Heart right ventricle (tissue), 16 donors: ENCODE data around the gene NAA10. TPM values are rescaled to one million over a fixed set of nuclear protein-coding genes. Genes with fewer than 3 reads are reported as not detected.

Experiments
- ATAC-seq, 8 donors: fragments of 200-7000 bp; cut with Tn5 transposase; one replicate each; pipeline ENCODE4 v1.9.1; 2020; ENCODE audit warnings: mild to moderate bottlenecking in 8 of 8, moderate library complexity in 8 of 8, moderate number of reproducible peaks in 1 of 8
- DNase-seq, 2 donors: peaks; one replicate each; pipeline ENCODE4 v3.0.0-alpha.2; 2020
- H3K27ac ChIP-seq, 10 donors: fragments of 200-600 bp; sonication (generic) in 2 of 10; one replicate each; pipeline versions ENCODE4 v1.5.0 to v1.8.0; 2020 to 2022; ENCODE audit warnings: mild to moderate bottlenecking in 3 of 10
- H3K27me3 ChIP-seq, 7 donors: fragments of 200-600 bp; one replicate each; pipeline ENCODE4 v1.8.0; 2021 to 2022; ENCODE audit warnings: mild to moderate bottlenecking in 2 of 7
- H3K36me3 ChIP-seq, 9 donors: fragments of 200-600 bp; sonication (generic) in 1 of 9; one replicate each; pipeline versions ENCODE4 v1.5.0 to v1.8.0; 2020 to 2022; ENCODE audit warnings: mild to moderate bottlenecking in 2 of 9
- H3K4me1 ChIP-seq, 9 donors: fragments of 200-600 bp; sonication (generic) in 1 of 9; one replicate each; pipeline versions ENCODE4 v1.5.0 to v1.8.0; 2020 to 2022; ENCODE audit warnings: mild to moderate bottlenecking in 4 of 9
- H3K4me3 ChIP-seq, 10 donors: fragments of 200-600 bp; sonication (generic) in 2 of 10; one replicate each; pipeline versions ENCODE4 v1.5.0 to v1.8.0; 2020 to 2022; ENCODE audit warnings: mild to moderate bottlenecking in 7 of 10, moderate library complexity in 2 of 10
- H3K9me3 ChIP-seq, 11 donors: fragments of 200-600 bp in 10 of 11; sonication (generic) in 2 of 11; one replicate each; pipeline versions ENCODE4 v1.5.0 to v1.8.0; 2013 to 2022; ENCODE audit warnings: mild to moderate bottlenecking in 2 of 11, control low read depth in 1 of 11, moderate library complexity in 1 of 11
- WGBS, 2 donors: extraction: QIAGEN DNeasy Blood & Tissue Kit; methylation state at CpG; one replicate each; pipeline ENCODE4 v1.1.7; 2013; ENCODE audit warnings: inconsistent platforms in 1 of 2; 5-methylcytosine and 5-hydroxymethylcytosine counted together
- intact Hi-C, 10 donors: fragments of 100-400 bp; cut with DNase I; formaldehyde crosslinking; loops; one replicate each; pipeline versions ENCODE4 v1.11.1 to v1.14.2; 2022
- polyA plus RNA-seq, 2 donors: library from polyadenylated mRNA; stranded (reverse); fragments of 200-250 nt; gene quantifications; one replicate each; pipeline ENCODE4 v1.2.3, GENCODE V29; 2013
- total RNA-seq, 10 donors: library from RNA; stranded (reverse); fragmentation: NEBNext Ultra II Directional in 3 of 10; extraction: Animal tissue kit (Norgen Biotek cat#: 25700) in 3 of 10; gene quantifications; one replicate each; pipeline versions ENCODE4 v1.2.1 to v1.2.4, GENCODE V29; 2021 to 2023
- TF ChIP-seq, protein P1 (sequence below), 9 donors: fragments of 200-600 bp; sonication (generic) in 2 of 9; IDR thresholded peaks; one replicate each; pipeline versions ENCODE4 v1.5.0 to v1.8.0; 2021 to 2022; ENCODE audit warnings: antibody characterized with exemption in 9 of 9, mild to moderate bottlenecking in 5 of 9, moderate library complexity in 1 of 9
- donor health status: Arrhythmogenic right ventricular cardiomyopathy.
- donor health status: ischemic (EF 13 %, LVEDD 7.1; RV severe dilation, severe dysfunction).
- donor health status: healthy with polysubstance abuse.
- donor health status: DM: no; HTN: yes; CAD: no.
- donor health status: DM: no; HTN: no; CAD: no.
- donor health status: ischemic (EF 25% LVEDD 6.9; RV normal size, moderate dysfunction).
- donor health status: ischemic (EF 25% LVEDD 5.7; RV mildly dilated, moderate dysfunction).
- donor health status: healthy.
- donor health status: DM: yes; HTN: yes; CAD: no.
- donor health status: Ischemic cardiomyopathy.
- donor health status: ischemic (EF 35%, LVEDD 5.7; RV mildly dilated, moderate dysfunction).
- donor health status: nonischemic (EF 11% LVEDD 7.7; RV severe dilation, severe dysfunction).
- donor health status: DM: yes; HTN: yes; CAD: no.
- donor health status: PGD.
- donor health status: ischemic (EF 29% LVEDD 5.4; RV normal size, mild dysfunction).
- donor health status: nonischemic (EF 23%, LVEDD 6.1; RV moderate dilation, normal function).

The NAA10 gene
- total and polyA plus RNA-seq, 12 donors: 46.9 to 228 (median 62.2) TPM

DNA sequence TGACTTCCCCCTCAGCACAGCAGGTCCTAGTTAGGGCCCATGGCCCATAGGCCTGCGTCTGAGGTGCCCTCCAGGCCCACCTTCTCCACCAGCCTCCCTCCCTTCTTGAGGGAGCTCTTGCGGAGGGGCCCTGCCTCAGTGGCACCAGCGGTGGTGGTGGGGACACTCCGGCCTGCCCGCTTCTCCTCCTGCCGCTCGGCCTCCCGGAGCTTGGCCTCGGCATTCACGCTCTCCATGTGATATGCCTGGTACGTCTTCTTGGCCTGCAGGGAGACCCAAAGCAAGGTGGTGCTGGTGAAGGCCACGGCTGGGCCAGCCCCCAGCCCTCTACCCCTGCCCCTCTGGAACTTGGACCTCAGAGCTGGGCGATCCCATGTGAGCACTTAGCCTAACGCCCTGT is 14.3 kb downstream of the NAA10 start:
- Histone ChIP-seq H3K9me3 (no peaks in the 10 kb centered on the region), H3K4me3 (no peak overlapping the region), H3K27me3 (peaks cover 0 to 93% (median 0%) of the 10 kb centered on the region in 7 donors), H3K27ac (no peak overlapping the region), H3K4me1 (peaks cover 0 to 48% (median 25%) of the 10 kb centered on the region in 9 donors), H3K36me3 (peaks cover 0 to 39% (median 0%) of the 10 kb centered on the region in 9 donors)
- ATAC-seq: no peak
- no peak for DNase-seq
- intact Hi-C loops: loop anchor here in 4 of 10 donors (10.0 kb wide), 2 partner anchors 106 to 126 kb away; partner anchors contain the start of genes IDH3G (in 3 of the 4) and SSR4 (in 3 of the 4)
- TF ChIP-seq, protein P1, sequence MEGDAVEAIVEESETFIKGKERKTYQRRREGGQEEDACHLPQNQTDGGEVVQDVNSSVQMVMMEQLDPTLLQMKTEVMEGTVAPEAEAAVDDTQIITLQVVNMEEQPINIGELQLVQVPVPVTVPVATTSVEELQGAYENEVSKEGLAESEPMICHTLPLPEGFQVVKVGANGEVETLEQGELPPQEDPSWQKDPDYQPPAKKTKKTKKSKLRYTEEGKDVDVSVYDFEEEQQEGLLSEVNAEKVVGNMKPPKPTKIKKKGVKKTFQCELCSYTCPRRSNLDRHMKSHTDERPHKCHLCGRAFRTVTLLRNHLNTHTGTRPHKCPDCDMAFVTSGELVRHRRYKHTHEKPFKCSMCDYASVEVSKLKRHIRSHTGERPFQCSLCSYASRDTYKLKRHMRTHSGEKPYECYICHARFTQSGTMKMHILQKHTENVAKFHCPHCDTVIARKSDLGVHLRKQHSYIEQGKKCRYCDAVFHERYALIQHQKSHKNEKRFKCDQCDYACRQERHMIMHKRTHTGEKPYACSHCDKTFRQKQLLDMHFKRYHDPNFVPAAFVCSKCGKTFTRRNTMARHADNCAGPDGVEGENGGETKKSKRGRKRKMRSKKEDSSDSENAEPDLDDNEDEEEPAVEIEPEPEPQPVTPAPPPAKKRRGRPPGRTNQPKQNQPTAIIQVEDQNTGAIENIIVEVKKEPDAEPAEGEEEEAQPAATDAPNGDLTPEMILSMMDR (IDR thresholded peaks at IDR 0.05): no peak
- WGBS, 2 donors: 98 to 99% methylated on average over 12 to 14 of the region's 14 CpGs

DNA sequence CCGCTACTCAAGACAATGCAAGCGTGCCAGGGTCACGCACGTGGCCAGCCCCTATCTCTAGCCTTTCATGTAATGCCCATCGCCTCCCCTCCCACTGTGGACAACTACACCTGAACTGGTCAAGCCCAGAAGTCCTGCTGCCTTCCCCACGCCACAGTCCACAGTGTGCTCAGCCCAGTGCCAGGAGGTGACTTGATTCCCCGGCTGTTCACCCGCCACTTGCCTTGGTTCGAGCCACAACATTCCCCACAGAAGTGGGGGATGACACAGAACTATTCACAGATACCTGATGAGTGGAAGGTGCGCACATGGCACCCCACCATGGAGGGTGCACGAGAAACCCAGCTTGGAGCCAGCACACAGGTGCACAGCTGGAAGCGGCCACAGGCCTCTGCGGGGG is 15.6 kb downstream of the NAA10 start:
- TF ChIP-seq, protein P1 (IDR thresholded peaks at IDR 0.05): no peak
- peaks cover 0 to 89% (median 0%) of the 10 kb centered on the region in 7 donors for H3K27me3 ChIP-seq
- DNase-seq: no peak

DNA sequence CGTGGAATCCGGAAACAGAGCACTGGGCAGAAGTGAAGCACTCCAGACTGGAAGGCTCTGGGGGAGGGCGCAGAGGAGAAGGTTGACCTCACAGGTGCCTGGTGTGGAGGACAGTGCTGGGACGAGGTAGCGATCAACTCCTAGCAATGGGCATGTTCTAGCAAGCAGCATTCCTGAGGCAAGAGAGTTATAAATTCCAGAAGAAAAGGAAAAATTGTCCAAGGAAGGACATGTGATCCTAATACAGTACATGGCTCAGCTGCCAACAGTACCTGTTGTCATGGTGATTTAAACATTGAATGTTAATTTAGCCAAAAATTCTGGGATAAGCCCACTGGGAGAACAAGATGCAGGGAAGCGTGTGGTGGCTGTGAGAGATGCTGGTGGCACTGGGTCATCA is 17.0 kb downstream of the NAA10 start:
- peaks cover 0 to 57% (median 0%) of the 10 kb centered on the region in 9 donors for H3K36me3 ChIP-seq
- H3K27me3 ChIP-seq: peaks cover 0 to 88% (median 0%) of the 10 kb centered on the region in 7 donors
- ATAC-seq: no peak
- intact Hi-C loops: no loop called here
- H3K27ac ChIP-seq: no peak overlapping the region
- TF ChIP-seq, protein P1 (IDR thresholded peaks at IDR 0.05): no peak
- no peak for DNase-seq
- 87 to 90% methylated on average over 6 of the region's 6 CpGs for WGBS, 2 donors
- no peak overlapping the region for H3K4me3 ChIP-seq
- no peaks in the 10 kb centered on the region for H3K9me3 ChIP-seq
- peaks cover 0 to 22% (median 9%) of the 10 kb centered on the region in 9 donors for H3K4me1 ChIP-seq

More for the DNA sequence above, 15.6 kb downstream of the NAA10 start:
- Histone ChIP-seq H3K27ac (no peak overlapping the region), H3K9me3 (no peaks in the 10 kb centered on the region), H3K36me3 (peaks cover 0 to 43% (median 0%) of the 10 kb centered on the region in 9 donors), H3K4me3 (no peak overlapping the region), H3K4me1 (peaks cover 0 to 36% (median 18%) of the 10 kb centered on the region in 9 donors)
- intact Hi-C loops: no loop called here
- 97 to 99% methylated on average over 12 to 13 of the region's 13 CpGs for WGBS, 2 donors
- no peak for ATAC-seq

- Histone ChIP-seq H3K36me3 (peaks cover 0 to 81% (median 0%) of the 10 kb centered on the region in 9 donors), H3K27ac (no peak overlapping the region), H3K9me3 (no peaks in the 10 kb centered on the region), H3K4me3 (no peak overlapping the region), H3K27me3 (peaks cover 0 to 76% (median 0%) of the 10 kb centered on the region in 7 donors), H3K4me1 (no peaks in the 10 kb centered on the region)
- ATAC-seq: no peak
- 93 to 95% methylated on average over 13 to 17 of the region's 17 CpGs for WGBS, 2 donors
- no peak for DNase-seq
- intact Hi-C loops: no loop called here
- TF ChIP-seq, protein P1 (IDR thresholded peaks at IDR 0.05): no peak
These were observed 21.1 kb downstream of the NAA10 start for GRCh38 chrX:153913701-153914100.
